Skeletal muscle tissue (tissue), 4 donors: ENCODE results near the gene TIPIN. TPM values are rescaled to one million over a fixed set of nuclear protein-coding genes. Genes with fewer than 3 reads are reported as not detected.

Experiments
- H3K27ac ChIP-seq: one replicate; pipeline ENCODE4 v1.7.0; 2013; ENCODE audit warnings: mild to moderate bottlenecking, low read depth, low read length, inconsistent platforms
- H3K27me3 ChIP-seq, 3 donors: one replicate each; pipeline ENCODE4 v1.7.0; 2013; ENCODE audit warnings: low read length in 3 of 3; ENCODE audit not compliant: control insufficient read depth in 3 of 3, insufficient read depth in 3 of 3
- H3K36me3 ChIP-seq, 3 donors: one replicate each; pipeline ENCODE4 v1.7.0; 2013; ENCODE audit warnings: low read length in 3 of 3; ENCODE audit not compliant: control insufficient read depth in 3 of 3, insufficient read depth in 3 of 3
- H3K4me1 ChIP-seq, 3 donors: one replicate each; pipeline ENCODE4 v1.7.0; 2013; ENCODE audit warnings: low read length in 3 of 3, mild to moderate bottlenecking in 3 of 3; ENCODE audit not compliant: control insufficient read depth in 3 of 3, insufficient read depth in 3 of 3
- H3K4me3 ChIP-seq, 3 donors: one replicate each; pipeline ENCODE4 v1.7.0; 2013; ENCODE audit warnings: low read length in 3 of 3
- H3K9ac ChIP-seq, 3 donors: one replicate each; pipeline ENCODE4 v1.7.0; 2013; ENCODE audit warnings: low read length in 3 of 3, mild to moderate bottlenecking in 3 of 3, moderate library complexity in 2 of 3, low read depth in 1 of 3
- H3K9me3 ChIP-seq, 3 donors: one replicate each; pipeline ENCODE4 v1.7.0; 2013; ENCODE audit warnings: low read length in 3 of 3; ENCODE audit not compliant: control insufficient read depth in 3 of 3
- total RNA-seq: library from RNA; depleted of rRNA; stranded (reverse); fragments of >200 nt; gene quantifications from one replicate; pipeline ENCODE4 v1.2.3, GENCODE V29; 2014
- donor health status: Osteomylitis.

The TIPIN gene, protein sequence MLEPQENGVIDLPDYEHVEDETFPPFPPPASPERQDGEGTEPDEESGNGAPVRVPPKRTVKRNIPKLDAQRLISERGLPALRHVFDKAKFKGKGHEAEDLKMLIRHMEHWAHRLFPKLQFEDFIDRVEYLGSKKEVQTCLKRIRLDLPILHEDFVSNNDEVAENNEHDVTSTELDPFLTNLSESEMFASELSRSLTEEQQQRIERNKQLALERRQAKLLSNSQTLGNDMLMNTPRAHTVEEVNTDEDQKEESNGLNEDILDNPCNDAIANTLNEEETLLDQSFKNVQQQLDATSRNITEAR
- total RNA-seq = 11.0 TPM

GRCh38 chr15:66356359-66357236 is at the start of gene TIPIN:
Gene TIPIN, minus strand, starts transcription at chr15:66356685. Its CDS starts 3,738 bp downstream, at chr15:66352947.
- peak within 1 kb of the TSS; percentile 68 for H3K27ac ChIP-seq

DNA sequence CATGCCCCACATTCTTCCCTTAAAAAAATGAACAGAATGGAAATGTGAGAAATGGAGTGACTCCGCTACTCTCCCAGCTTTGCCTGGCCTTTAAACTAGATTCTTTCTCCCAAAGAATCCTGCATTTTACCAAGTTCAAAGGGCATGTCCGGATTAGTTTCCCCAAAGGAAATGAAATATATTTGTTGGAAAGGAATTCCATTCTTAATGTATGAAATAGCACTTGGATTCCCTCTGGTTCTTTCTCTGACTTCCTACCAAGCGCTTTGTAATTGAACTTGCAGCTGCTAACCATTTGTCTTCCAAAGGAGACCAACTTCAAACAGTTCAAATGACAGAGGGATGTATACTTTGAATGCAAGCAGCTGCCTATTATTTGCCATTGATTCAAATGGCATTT is 49.1 kb upstream of the TIPIN start:
- H3K36me3 ChIP-seq = no peaks in the 10 kb centered on the region
- no peaks in the 10 kb centered on the region for H3K27me3 ChIP-seq
- H3K4me3 ChIP-seq = no peak overlapping the region
- H3K9me3 ChIP-seq = no peaks in the 10 kb centered on the region
- H3K4me1 ChIP-seq = peaks cover 28 to 46% (median 28%) of the 10 kb centered on the region in 3 donors
- no peak overlapping the region for H3K9ac ChIP-seq
- no peak overlapping the region for H3K27ac ChIP-seq

More at GRCh38 chr15:66356359-66357236, at the start of gene TIPIN:
- peak within 1 kb of the TSS; percentile 90 to 96 (median 92) for H3K4me3 ChIP-seq
- peaks cover 0 to 3% (median 0%) of the 10 kb centered on the region in 3 donors for H3K36me3 ChIP-seq
- no peaks in the 10 kb centered on the region for H3K27me3 ChIP-seq
- no peaks in the 10 kb centered on the region for H3K9me3 ChIP-seq
- H3K4me1 ChIP-seq = peaks cover 7 to 14% (median 10%) of the 10 kb centered on the region in 3 donors
- H3K9ac ChIP-seq = peak within 1 kb of the TSS; percentile 76 to 85 (median 83)

- Histone ChIP-seq H3K4me1 (peaks cover 27 to 43% (median 28%) of the 10 kb centered on the region in 3 donors), H3K27me3 (no peaks in the 10 kb centered on the region), H3K9me3 (no peaks in the 10 kb centered on the region), H3K27ac (no peak overlapping the region), H3K9ac (no peak overlapping the region), H3K36me3 (no peaks in the 10 kb centered on the region), H3K4me3 (no peak overlapping the region)
Observed at GRCh38 chr15:66405007-66405406, 48.5 kb upstream of the TIPIN start.

GRCh38 chr15:66404532-66404931 is 48.0 kb upstream of the TIPIN start:
- peaks cover 22 to 38% (median 27%) of the 10 kb centered on the region in 3 donors for H3K4me1 ChIP-seq
- no peak overlapping the region for H3K9ac ChIP-seq
- no peak overlapping the region for H3K27ac ChIP-seq

GRCh38 chr15:66404122-66404521 is 47.6 kb upstream of the TIPIN start:
- Histone ChIP-seq H3K27ac (no peak overlapping the region), H3K36me3 (no peaks in the 10 kb centered on the region), H3K27me3 (no peaks in the 10 kb centered on the region), H3K9me3 (no peaks in the 10 kb centered on the region), H3K4me1 (peaks cover 18 to 34% (median 23%) of the 10 kb centered on the region in 3 donors), H3K9ac (no peak overlapping the region), H3K4me3 (no peak overlapping the region)

More at GRCh38 chr15:66404532-66404931, 48.0 kb upstream of the TIPIN start:
- Histone ChIP-seq H3K4me3 (no peak overlapping the region), H3K36me3 (no peaks in the 10 kb centered on the region), H3K9me3 (no peaks in the 10 kb centered on the region), H3K27me3 (no peaks in the 10 kb centered on the region)

- Histone ChIP-seq H3K4me1 (peaks cover 17 to 26% (median 23%) of the 10 kb centered on the region in 3 donors), H3K9ac (no peak overlapping the region), H3K27ac (no peak overlapping the region), H3K36me3 (no peaks in the 10 kb centered on the region), H3K4me3 (no peak overlapping the region), H3K9me3 (no peaks in the 10 kb centered on the region), H3K27me3 (no peaks in the 10 kb centered on the region)
Observed at GRCh38 chr15:66403323-66403722, 46.8 kb upstream of the TIPIN start.

DNA sequence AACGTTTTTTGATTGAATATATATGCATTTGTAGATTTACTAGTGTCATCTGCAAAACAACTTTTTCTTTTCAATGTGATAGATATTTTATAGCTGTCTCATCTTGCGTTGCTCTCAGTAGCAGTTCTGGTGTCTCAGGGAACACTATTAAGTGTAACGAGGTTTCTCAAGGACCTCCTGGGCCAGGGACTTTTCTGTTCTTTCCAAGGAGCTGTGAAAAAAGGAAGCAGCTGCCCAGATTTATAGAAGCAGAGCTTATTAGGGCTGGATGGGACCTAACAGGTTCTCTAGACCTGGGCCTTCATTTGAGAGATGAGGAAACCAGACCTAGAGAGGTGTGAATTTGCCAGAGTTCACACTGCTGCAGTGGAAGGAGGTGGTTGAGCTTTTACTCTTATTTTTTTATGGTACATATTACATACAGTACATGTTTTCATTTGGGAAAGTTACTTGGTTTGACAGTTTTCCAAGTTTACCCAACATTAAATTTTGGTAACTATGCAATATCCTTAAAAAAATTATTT is 46.3 kb upstream of the TIPIN start:
- Histone ChIP-seq H3K9ac (no peak overlapping the region), H3K9me3 (no peaks in the 10 kb centered on the region), H3K27ac (no peak overlapping the region), H3K27me3 (no peaks in the 10 kb centered on the region), H3K36me3 (no peaks in the 10 kb centered on the region), H3K4me1 (peaks cover 17 to 26% (median 23%) of the 10 kb centered on the region in 3 donors), H3K4me3 (no peak overlapping the region)

DNA sequence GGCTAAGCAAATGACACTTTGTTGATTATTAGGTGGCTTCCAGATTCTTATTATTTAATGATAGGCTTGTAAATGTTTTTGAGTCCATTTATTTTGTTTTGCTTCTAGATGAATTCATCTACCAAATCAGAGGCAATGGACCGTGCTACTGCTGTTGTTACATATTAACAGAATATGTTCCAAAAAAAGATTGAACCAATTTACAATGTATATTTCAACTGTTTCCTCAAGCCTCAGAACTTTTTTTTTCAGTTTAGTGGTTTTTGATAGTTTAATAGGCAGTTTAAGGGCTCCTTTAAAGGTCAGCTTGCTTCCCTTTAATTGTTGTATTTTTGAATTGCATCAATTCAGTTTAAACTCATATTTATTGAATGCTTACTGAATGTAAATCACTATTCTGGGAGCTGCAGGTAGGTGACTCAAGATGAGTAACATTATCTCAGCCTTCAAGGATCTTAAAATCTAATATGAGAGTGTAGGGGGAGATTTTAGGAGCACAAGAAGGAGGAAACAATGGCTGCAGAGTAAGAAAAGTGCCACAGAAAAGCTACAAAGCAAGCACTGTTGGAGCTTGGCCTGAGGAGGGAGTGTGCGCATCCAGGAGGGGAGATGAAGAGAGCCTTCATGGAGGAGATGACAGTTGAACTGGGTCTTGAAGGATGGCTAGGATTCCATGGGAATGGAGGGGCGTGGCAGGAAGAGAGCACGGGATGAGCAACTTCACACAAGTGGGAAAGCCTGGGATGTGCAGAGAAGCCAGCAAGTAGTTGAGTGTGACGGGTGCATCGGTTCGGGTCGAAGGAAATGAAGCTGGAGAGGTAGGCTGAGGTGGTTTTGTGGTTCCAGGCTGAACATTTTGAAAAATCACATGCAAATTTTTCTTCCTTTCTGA is 44.9 kb upstream of the TIPIN start:
- no peaks in the 10 kb centered on the region for H3K27me3 ChIP-seq
- no peak overlapping the region for H3K4me3 ChIP-seq
- no peak overlapping the region for H3K9ac ChIP-seq
- H3K36me3 ChIP-seq = no peaks in the 10 kb centered on the region
- no peak overlapping the region for H3K27ac ChIP-seq
- peaks cover 17 to 26% (median 23%) of the 10 kb centered on the region in 3 donors for H3K4me1 ChIP-seq
- H3K9me3 ChIP-seq = no peaks in the 10 kb centered on the region

GRCh38 chr15:66400351-66400774 is 43.9 kb upstream of the TIPIN start:
- Histone ChIP-seq H3K9ac (no peak overlapping the region), H3K4me3 (no peak overlapping the region), H3K36me3 (no peaks in the 10 kb centered on the region), H3K27ac (no peak overlapping the region), H3K27me3 (no peaks in the 10 kb centered on the region), H3K4me1 (peaks cover 9 to 17% (median 13%) of the 10 kb centered on the region in 3 donors), H3K9me3 (no peaks in the 10 kb centered on the region)
